ENCODE data around the gene FIP1L1.

- no peak for TF ChIP-seq CTCF (IDR thresholded peaks at IDR 0.05)
- TF ChIP-seq POLR2A (IDR thresholded peaks at IDR 0.05): no peak
These were observed 41.8 kb downstream of the FIP1L1 start for GRCh38 chr4:53419208-53419607.
